GM19468 (cell line): ENCODE data around the gene EMC1.
A peak's percentile ranks its signal among the peaks of the same experiment; 100 is the strongest.
"Not testable (repeated sequence)": the region's sequence is repeated elsewhere in the genome, so short reads cannot be mapped to it uniquely, and the experiment has no call there.

Experiments
- ATAC-seq: cut with Tn5 transposase; IDR thresholded peaks from one replicate; pipeline ENCODE4 v1.9.1; 2021; ENCODE audit warnings: mild to moderate bottlenecking, moderate library complexity, moderate number of reproducible peaks; ENCODE audit not compliant: unreplicated experiment; ENCODE audit errors: extremely low read depth

The EMC1 gene

GRCh38 chr1:19197845-19198244, 53.5 kb downstream of the EMC1 start:
- no peak for ATAC-seq

GRCh38 chr1:19196331-19196730, 55.0 kb downstream of the EMC1 start:
- no peak for ATAC-seq

GRCh38 chr1:19193004-19193403, 58.3 kb downstream of the EMC1 start:
- no peak for ATAC-seq

- ATAC-seq = no peak
Measured at GRCh38 chr1:19191811-19192210, 59.5 kb downstream of the EMC1 start.

GRCh38 chr1:19190468-19190867, 60.9 kb downstream of the EMC1 start:
- ATAC-seq = no peak

GRCh38 chr1:19189270-19189669, 62.1 kb downstream of the EMC1 start:
- no peak for ATAC-seq

- ATAC-seq = no peak
Measured at GRCh38 chr1:19187852-19188251, 63.5 kb downstream of the EMC1 start.

- no peak for ATAC-seq
Measured at GRCh38 chr1:19186001-19186400, 65.3 kb downstream of the EMC1 start.

- ATAC-seq = no peak
Measured at GRCh38 chr1:19182223-19182622, 69.1 kb downstream of the EMC1 start.

- ATAC-seq = not testable (repeated sequence)
Measured at GRCh38 chr1:19180265-19180657, 71.1 kb downstream of the EMC1 start.

- ATAC-seq = no peak
Measured at GRCh38 chr1:19179597-19180264, 71.6 kb downstream of the EMC1 start.

- ATAC-seq = no peak
Measured at GRCh38 chr1:19178734-19179398, 72.5 kb downstream of the EMC1 start.

- no peak for ATAC-seq
Measured at GRCh38 chr1:19177811-19178210, 73.5 kb downstream of the EMC1 start.

- peak; percentile 65 for ATAC-seq
Measured at GRCh38 chr1:19169642-19170041, 81.7 kb downstream of the EMC1 start.

GRCh38 chr1:19167140-19167539, 84.2 kb downstream of the EMC1 start:
- no peak for ATAC-seq

GRCh38 chr1:19166066-19166465, 85.3 kb downstream of the EMC1 start:
- ATAC-seq = no peak
